Measurements from ENCODE around the gene TLX3. TPM values are rescaled to one million over a fixed set of nuclear protein-coding genes. Genes with fewer than 3 reads are reported as not detected.

The TLX3 gene
- total RNA-seq, 1 donor from 2014 or later, result 0.51 TPM

Other genes starting within 250 kb of the TLX3 start
- gene NPM1, start 78.6 kb downstream of the TLX3 start, total RNA-seq, result 2,514 and 2,574 TPM in 2 replicates
- 2.4 TPM in 2 replicates for gene FGF18, start 110.4 kb downstream of the TLX3 start, total RNA-seq